ENCODE measurements around the gene ST3GAL4. TPM values are rescaled to one million over a fixed set of nuclear protein-coding genes. Genes with fewer than 3 reads are reported as not detected.

The ST3GAL4 gene
- total and polyA plus RNA-seq, 9 of the 15 experiments (the other 6 are each of a cell fraction or from before 2014, with no cell fraction given): 0.27 to 22.9 (median 10.5) TPM

GRCh38 chr11:126341760-126342161 lies 13.7 kb upstream of the ST3GAL4 start (continued):
- TF ChIP-seq MBD1 (CRISPR knock-in tag; IDR thresholded peaks at IDR 0.05): no peak
- no peak for TF ChIP-seq E2F4 (CRISPR knock-in tag; IDR thresholded peaks at IDR 0.05; ENCODE audit: low read depth)
- TF ChIP-seq STAT6 (CRISPR knock-in tag; IDR thresholded peaks at IDR 0.05): no peak
- TF ChIP-seq ZNF3 (CRISPR knock-in tag; IDR thresholded peaks at IDR 0.05): no peak
- no peak for TF ChIP-seq ZNF639 (CRISPR knock-in tag; conservative IDR thresholded peaks at IDR 0.05 in 1 of 2, IDR thresholded peaks at IDR 0.05 in 1 of 2)
- TF ChIP-seq SMAD4 (CRISPR knock-in tag; conservative IDR thresholded peaks at IDR 0.05): peak; percentile 44; the same call in 1 of the 2 replicates
- no peak for TF ChIP-seq ZNF165 (CRISPR knock-in tag; IDR thresholded peaks at IDR 0.05; ENCODE audit: borderline replicate concordance)
- no peak for TF ChIP-seq ZNF175 (CRISPR knock-in tag; IDR thresholded peaks at IDR 0.05; ENCODE audit: low read depth)
- TF ChIP-seq PPARD (CRISPR knock-in tag; IDR thresholded peaks at IDR 0.05): no peak
- TF ChIP-seq ZNF740 (CRISPR knock-in tag; IDR thresholded peaks at IDR 0.05): no peak
- TF ChIP-seq ZNF740 (tag; IDR thresholded peaks at IDR 0.05): no peak
- no peak for TF ChIP-seq CXXC5 (CRISPR knock-in tag; IDR thresholded peaks at IDR 0.05)
- TF ChIP-seq ZNF57 (CRISPR knock-in tag; IDR thresholded peaks at IDR 0.05): no peak
- no peak for TF ChIP-seq ZNF347 (CRISPR knock-in tag; IDR thresholded peaks at IDR 0.05; ENCODE audit: low read depth)
- TF ChIP-seq ZMIZ1 (IDR thresholded peaks at IDR 0.05; ENCODE audit: low read depth in 2 of 2, low read length in 2 of 2): no peak

All from K562 (cell line).